Spleen (tissue), 11 donors: ENCODE results near the gene NCLN. TPM values are rescaled to one million over a fixed set of nuclear protein-coding genes. Genes with fewer than 3 reads are reported as not detected.
A peak's percentile ranks its signal among the peaks of the same experiment; 100 is the strongest.

Source experiments
- DNase-seq: peaks from one replicate; pipeline ENCODE4 v3.0.0-alpha.2; 2020
- H3K27ac ChIP-seq, 8 donors: fragments of 200-600 bp; sonication (generic) in 7 of 8; 1 replicate in 4 of 8; 2 replicates in 4 of 8; pipeline versions ENCODE4 v1.5.0 to v1.8.0; 2016 to 2021; ENCODE audit warnings: inconsistent platforms in 4 of 8, mild to moderate bottlenecking in 4 of 8, moderate library complexity in 1 of 8
- H3K27me3 ChIP-seq, 7 donors: fragments of 200-600 bp; sonication (generic) in 6 of 7; replicated peaks in 1 of 7; 1 replicate in 4 of 7; 2 replicates in 3 of 7; pipeline versions ENCODE4 v1.5.0 to v1.8.0; 2016 to 2021; ENCODE audit warnings: inconsistent platforms in 3 of 7, mild to moderate bottlenecking in 1 of 7
- H3K36me3 ChIP-seq, 6 donors: fragments of 200-600 bp; sonication (generic) in 5 of 6; 1 replicate in 4 of 6; 2 replicates in 2 of 6; pipeline versions ENCODE4 v1.5.0 to v1.8.0; 2016 to 2021; ENCODE audit warnings: inconsistent platforms in 2 of 6
- H3K4me1 ChIP-seq, 6 donors: fragments of 200-600 bp; sonication (generic) in 5 of 6; 1 replicate in 3 of 6; 2 replicates in 3 of 6; pipeline versions ENCODE4 v1.5.0 to v1.8.0; 2016 to 2021; ENCODE audit warnings: inconsistent platforms in 3 of 6
- H3K4me3 ChIP-seq, 8 donors: fragments of 200-600 bp; sonication (generic) in 7 of 8; 1 replicate in 4 of 8; 2 replicates in 4 of 8; pipeline versions ENCODE4 v1.5.0 to v1.8.0; 2016 to 2021; ENCODE audit warnings: inconsistent platforms in 4 of 8, mild to moderate bottlenecking in 4 of 8, moderate library complexity in 2 of 8
- H3K9me3 ChIP-seq, 8 donors: fragments of 200-600 bp; sonication (generic) in 7 of 8; 1 replicate in 4 of 8; 2 replicates in 4 of 8; pipeline versions ENCODE4 v1.5.0 to v1.8.0; 2016 to 2021; ENCODE audit warnings: inconsistent platforms in 4 of 8
- CTCF ChIP-seq, 11 experiments: fragments of 200-600 bp in 7 of 11; fragments of 450-650 bp in 4 of 11; sonication (generic) in 4 of 11; IDR thresholded peaks in 8 of 11; conservative IDR thresholded peaks in 3 of 11; 1 replicate in 7 of 11; 2 replicates in 4 of 11; pipeline versions ENCODE4 v1.4.0 to v1.8.0; 2016 to 2021; ENCODE audit warnings: antibody characterized with exemption in 11 of 11, inconsistent platforms in 4 of 11, mild to moderate bottlenecking in 1 of 11
- POLR2A ChIP-seq, 3 donors: fragments of 450-650 bp; IDR thresholded peaks; one replicate each; pipeline ENCODE4 v1.5.1; 2017; ENCODE audit warnings: antibody characterized with exemption in 3 of 3, mild to moderate bottlenecking in 1 of 3
- POLR2AphosphoS5 ChIP-seq, 3 donors: sonication (generic); formaldehyde crosslinking; IDR thresholded peaks; one replicate each; pipeline ENCODE4 v1.5.1; 2017; ENCODE audit warnings: antibody characterized with exemption in 3 of 3
- WGBS, 5 donors: extraction: QIAGEN DNeasy Blood & Tissue Kit in 3 of 5; methylation state at CpG; one replicate each; pipeline versions ENCODE4 v1.1.5 to v1.1.7; 2013 to 2018; 5-methylcytosine and 5-hydroxymethylcytosine counted together
- intact Hi-C: fragments of 100-400 bp; cut with DNase I; formaldehyde crosslinking; loops from one replicate; pipeline ENCODE4 v1.15.0; 2023; ENCODE audit warnings: low total_unique reads
- polyA plus RNA-seq, 3 donors: library from polyadenylated mRNA; stranded (reverse); fragments of 200-250 nt; gene quantifications; one replicate each; pipeline ENCODE4 v1.2.1, GENCODE V29; 2013
- total RNA-seq, 7 donors: library from RNA; depleted of rRNA in 3 of 7; stranded (reverse); fragments of >200 nt in 3 of 7; fragmentation: NEBNext Ultra II Directional in 4 of 7; extraction: Animal tissue kit (Norgen Biotek cat#: 25700) in 4 of 7; gene quantifications; one replicate each; pipeline versions ENCODE4 v1.1.0 to v1.2.1, GENCODE V29; 2016 to 2021
- donor health status: healthy with polysubstance abuse.
- donor health status: DM: no; HTN: no; CAD: no; lungs with moderate emphysema.
- donor health status: DM: no; HTN: no; CAD: no.
- donor health status: Bipolar disorder and iron deficiency.
- donor health status: healthy.
- donor health status: DM: no; HTN: no; CAD: no.
- donor health status: DM: yes; HTN: yes; CAD: no.

The NCLN gene
- total and polyA plus RNA-seq, 10 donors = 37.8 to 89.5 (median 48.9) TPM

DNA sequence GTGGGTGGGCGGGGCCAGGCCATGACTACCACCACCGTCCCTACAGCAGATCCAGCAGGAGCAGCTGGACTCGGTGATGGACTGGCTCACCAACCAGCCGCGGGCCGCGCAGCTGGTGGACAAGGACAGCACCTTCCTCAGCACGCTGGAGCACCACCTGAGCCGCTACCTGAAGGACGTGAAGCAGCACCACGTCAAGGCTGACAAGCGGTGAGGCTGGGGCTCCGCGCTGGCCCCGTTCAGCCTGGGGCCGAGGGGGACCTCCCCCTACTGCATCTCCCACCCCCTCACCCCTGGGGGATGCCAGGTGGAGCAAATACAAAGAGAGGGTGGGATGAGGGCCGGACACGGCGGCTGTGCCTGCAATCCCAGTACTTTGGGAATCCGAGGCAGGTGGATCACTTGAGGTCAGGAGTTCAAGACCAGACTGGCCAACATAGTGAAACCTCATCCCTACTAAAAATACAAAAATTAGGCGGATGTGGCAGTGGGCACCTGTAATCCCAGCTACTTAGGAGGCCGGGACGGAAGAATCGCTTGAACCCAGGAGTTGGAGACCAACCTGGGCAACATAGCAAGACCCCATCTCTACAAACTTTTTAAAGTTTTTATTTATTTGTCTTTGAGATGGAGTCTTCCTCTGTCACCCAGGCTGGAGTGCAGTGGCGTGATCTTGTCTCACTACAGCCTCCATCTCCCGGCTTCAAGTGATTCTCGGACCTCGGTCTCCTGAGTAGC is 20.7 kb downstream of the NCLN start:
- no peak overlapping the region for H3K4me3 ChIP-seq
- H3K27ac ChIP-seq = no peak overlapping the region
- no peaks in the 10 kb centered on the region for H3K27me3 ChIP-seq
- intact Hi-C loops = no loop called here
- TF ChIP-seq POLR2AphosphoS5 (IDR thresholded peaks at IDR 0.05) (peak in 1 of 3 donors; percentile 30), POLR2A (IDR thresholded peaks at IDR 0.05) (no peak), CTCF (IDR thresholded peaks at IDR 0.05 in 8 of 11, conservative IDR thresholded peaks at IDR 0.05 in 3 of 11) (no peak)
- H3K9me3 ChIP-seq = no peaks in the 10 kb centered on the region
- H3K4me1 ChIP-seq = peaks cover 0 to 14% (median 3%) of the 10 kb centered on the region in 6 donors
- 94 to 96% (median 96%) methylated on average over 26 to 28 of the region's 28 CpGs for WGBS, 5 donors
- peaks cover 3 to 83% (median 62%) of the 10 kb centered on the region in 6 donors for H3K36me3 ChIP-seq
- DNase-seq = no peak

- DNase-seq = no peak
- 88 to 95% (median 91%) methylated on average over 37 to 43 of the region's 43 CpGs for WGBS, 5 donors
- peaks cover 3 to 71% (median 52%) of the 10 kb centered on the region in 6 donors for H3K36me3 ChIP-seq
Observed at GRCh38 chr19:3207461-3208242, 21.9 kb downstream of the NCLN start.

DNA sequence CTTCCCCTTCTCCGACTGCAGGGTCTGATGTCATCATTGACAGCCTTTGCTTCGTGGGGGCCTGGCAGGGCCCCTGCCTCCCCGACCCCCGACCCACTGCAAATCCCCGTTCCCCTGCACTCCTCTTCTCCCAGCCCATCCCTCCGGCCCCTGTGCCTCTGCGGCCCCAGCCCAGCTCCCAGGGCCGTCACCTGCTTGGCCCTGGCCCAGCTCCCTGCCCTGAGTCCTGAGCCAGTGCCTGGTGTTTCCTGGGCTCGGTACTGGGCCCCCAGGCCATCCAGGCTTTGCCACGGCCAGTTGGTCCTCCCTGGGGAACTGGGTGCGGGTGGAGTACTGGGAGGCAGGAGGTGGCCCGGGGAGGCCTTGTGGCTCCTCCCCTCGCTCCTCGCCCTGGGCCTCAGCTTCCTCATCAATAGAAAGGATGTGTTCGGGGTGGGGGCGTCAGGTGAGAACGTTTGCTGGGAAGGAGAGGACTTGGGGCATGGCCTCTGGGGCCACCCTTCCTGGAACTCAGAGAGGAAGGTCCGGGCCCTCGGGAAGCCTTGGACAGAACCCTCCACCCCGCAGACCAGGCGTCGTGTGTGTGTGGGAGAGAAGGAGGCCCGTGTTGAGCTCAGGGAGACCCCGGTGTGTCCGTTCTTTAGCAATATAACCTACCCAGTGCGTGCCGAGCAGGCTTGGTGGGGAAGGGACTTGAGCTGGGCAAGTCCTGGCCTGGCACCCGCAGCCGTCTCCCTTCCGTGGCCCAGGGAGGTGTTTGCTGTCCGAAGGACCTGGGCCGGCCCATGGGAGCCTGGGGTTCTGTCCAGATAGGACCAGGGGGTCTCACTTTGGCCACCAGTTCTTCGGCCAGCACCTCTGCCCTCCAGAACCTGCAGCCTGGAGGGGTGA is 22.8 kb downstream of the NCLN start:
- TF ChIP-seq POLR2AphosphoS5 (IDR thresholded peaks at IDR 0.05) (no peak), POLR2A (IDR thresholded peaks at IDR 0.05) (no peak), CTCF (IDR thresholded peaks at IDR 0.05 in 8 of 11, conservative IDR thresholded peaks at IDR 0.05 in 3 of 11) (no peak)
- Histone ChIP-seq H3K27ac (no peak overlapping the region), H3K9me3 (no peaks in the 10 kb centered on the region), H3K27me3 (no peaks in the 10 kb centered on the region), H3K4me3 (no peak overlapping the region), H3K36me3 (peaks cover 3 to 62% (median 49%) of the 10 kb centered on the region in 6 donors), H3K4me1 (peaks cover 0 to 14% (median 3%) of the 10 kb centered on the region in 6 donors)
- intact Hi-C loops = no loop called here
- no peak for DNase-seq
- WGBS, 5 donors = 86 to 93% (median 89%) methylated on average over 21 to 33 of the region's 33 CpGs

More at GRCh38 chr19:3207461-3208242, 21.9 kb downstream of the NCLN start:
- Histone ChIP-seq H3K9me3 (no peaks in the 10 kb centered on the region), H3K4me3 (no peak overlapping the region), H3K27ac (no peak overlapping the region), H3K4me1 (peaks cover 0 to 14% (median 3%) of the 10 kb centered on the region in 6 donors), H3K27me3 (no peaks in the 10 kb centered on the region)
- TF ChIP-seq CTCF (IDR thresholded peaks at IDR 0.05 in 8 of 11, conservative IDR thresholded peaks at IDR 0.05 in 3 of 11) = no peak
- peak in 1 of 3 donors; percentile 39 for TF ChIP-seq POLR2AphosphoS5 (IDR thresholded peaks at IDR 0.05)
- intact Hi-C loops = no loop called here
